GM23338 (cell line): ENCODE results near the gene TSPAN5. TPM values are rescaled to one million over a fixed set of nuclear protein-coding genes. Genes with fewer than 3 reads are reported as not detected.

ENCODE experiments used
- ATAC-seq: fragments of 200-7000 bp; cut with Tn5 transposase; 3 replicates; pipeline ENCODE4 v1.9.1; 2020
- DNase-seq: peaks from one replicate; pipeline ENCODE4 v3.0.0-alpha.2; 2015; ENCODE audit warnings: low spot score
- H2AFZ ChIP-seq: fragments of 200-600 bp; sonication (generic); 2 replicates; pipeline ENCODE4 v1.8.0; 2016; ENCODE audit warnings: antibody characterized with exemption, mild to moderate bottlenecking, moderate library complexity
- H3F3A ChIP-seq: fragments of 200-600 bp; sonication (generic); replicated peaks from 2 replicates; pipeline ENCODE4 v1.8.0; 2017; ENCODE audit warnings: antibody characterized with exemption, mixed run types, low read depth
- H3K27ac ChIP-seq: fragments of 200-600 bp; sonication (generic); 2 replicates; pipeline ENCODE4 v1.6.1; 2016; ENCODE audit warnings: low read depth
- H3K27me3 ChIP-seq: fragments of 200-600 bp; sonication (generic); 2 replicates; pipeline ENCODE4 v1.8.0; 2016; ENCODE audit warnings: mild to moderate bottlenecking, mixed run types, moderate library complexity; ENCODE audit not compliant: insufficient read depth
- H3K36me3 ChIP-seq: fragments of 200-600 bp; sonication (generic); 2 replicates; pipeline ENCODE4 v1.8.0; 2016; ENCODE audit warnings: mild to moderate bottlenecking; ENCODE audit not compliant: insufficient read depth
- H3K4me1 ChIP-seq: fragments of 200-600 bp; sonication (generic); 2 replicates; pipeline ENCODE4 v1.8.0; 2016; ENCODE audit warnings: mild to moderate bottlenecking, moderate library complexity; ENCODE audit not compliant: insufficient read depth
- H3K4me2 ChIP-seq: fragments of 200-600 bp; sonication (generic); 2 replicates; pipeline ENCODE4 v1.7.1; 2017; ENCODE audit warnings: mixed run types
- H3K4me3 ChIP-seq: fragments of 200-600 bp; sonication (generic); 2 replicates; pipeline ENCODE4 v1.6.1; 2016; ENCODE audit warnings: mixed run types
- H3K79me2 ChIP-seq: fragments of 200-600 bp; sonication (generic); replicated peaks from 2 replicates; pipeline ENCODE4 v1.8.0; 2017; ENCODE audit warnings: mild to moderate bottlenecking; ENCODE audit not compliant: insufficient read depth
- H3K9me2 ChIP-seq: fragments of 200-600 bp; sonication (generic); 2 replicates; pipeline ENCODE4 v1.8.0; 2017; ENCODE audit not compliant: insufficient read depth
- H4K20me1 ChIP-seq: fragments of 200-600 bp; sonication (generic); replicated peaks from 2 replicates; pipeline ENCODE4 v1.8.0; 2017; ENCODE audit warnings: mild to moderate bottlenecking; ENCODE audit not compliant: insufficient read depth
- H3K27ac Mint-ChIP-seq: 2 replicates; pipeline ENCODE4 v1.8.0; 2020; ENCODE audit warnings: inconsistent platforms, mild to moderate bottlenecking, moderate library complexity, mixed read lengths
- H3K27me3 Mint-ChIP-seq: 3 replicates; pipeline ENCODE4 v1.8.0; 2022; ENCODE audit warnings: low read depth, mild to moderate bottlenecking, moderate library complexity, mixed read lengths, inconsistent platforms; ENCODE audit not compliant: insufficient read depth, poor library complexity
- H3K36me3 Mint-ChIP-seq: 3 replicates; pipeline ENCODE4 v1.8.0; 2021; ENCODE audit warnings: low read depth, mild to moderate bottlenecking, inconsistent platforms, moderate library complexity, mixed read lengths
- H3K4me1 Mint-ChIP-seq: 3 replicates; pipeline ENCODE4 v1.8.0; 2020; ENCODE audit warnings: mild to moderate bottlenecking, inconsistent platforms, mixed read lengths
- H3K4me3 Mint-ChIP-seq: 3 replicates; pipeline ENCODE4 v1.8.0; 2021; ENCODE audit warnings: moderate library complexity, mild to moderate bottlenecking, inconsistent platforms, mixed read lengths
- H3K9me3 Mint-ChIP-seq: 3 replicates; pipeline ENCODE4 v1.8.0; 2020; ENCODE audit warnings: moderate library complexity, mild to moderate bottlenecking, inconsistent platforms, mixed read lengths
- CREB1 ChIP-seq: fragments of 250-450 bp; sonication (Bioruptor Pico); IDR thresholded peaks from 2 replicates; pipeline ENCODE4 v1.5.0; 2020; ENCODE audit warnings: low read depth, mild to moderate bottlenecking, moderate library complexity
- ETS1 ChIP-seq: IDR thresholded peaks from 2 replicates; pipeline ENCODE4 v1.6.1; 2016; ENCODE audit warnings: antibody characterized with exemption
- NANOG ChIP-seq: IDR thresholded peaks from 2 replicates; pipeline ENCODE4 v1.6.1; 2016; ENCODE audit warnings: antibody characterized with exemption, borderline replicate concordance
- STAT1 ChIP-seq: IDR thresholded peaks from one replicate; pipeline ENCODE4 v1.6.1; 2016; ENCODE audit warnings: antibody characterized with exemption; ENCODE audit not compliant: unreplicated experiment
- ZNF114 ChIP-seq: fragments of 250-450 bp; sonication (Bioruptor Pico); IDR thresholded peaks from 2 replicates; pipeline ENCODE4 v1.5.0; 2020; ENCODE audit warnings: mild to moderate bottlenecking, moderate library complexity
- ZNF331 ChIP-seq: fragments of 250-450 bp; sonication (Bioruptor Pico); IDR thresholded peaks from 2 replicates; pipeline ENCODE4 v1.5.0; 2020; ENCODE audit warnings: low read depth, mild to moderate bottlenecking, moderate library complexity
- polyA plus RNA-seq: library from polyadenylated mRNA; unstranded; fragments of >200 nt; fragmentation: Nextera tagmentation; extraction: Ambion mirVana; gene quantifications from 2 replicates; pipeline ENCODE4 v1.2.1, GENCODE V29; 2016
- total RNA-seq: library from RNA; depleted of rRNA; stranded (reverse); fragments of >200 nt; shearing (Covaris generic); gene quantifications from 2 replicates; pipeline ENCODE4 v1.2.3, GENCODE V29; 2014
- TF ChIP-seq, protein P1 (sequence below), 2 experiments: fragments of 200-600 bp in 1 of 2; sonication (generic) in 1 of 2; conservative IDR thresholded peaks; 2 replicates each; pipeline versions ENCODE4 v1.5.1 to v1.6.1; 2016 to 2017; ENCODE audit warnings: antibody characterized with exemption in 2 of 2, low read depth in 2 of 2, mild to moderate bottlenecking in 2 of 2, moderate library complexity in 1 of 2
- TF ChIP-seq, protein P2 (sequence below): fragments of 250-450 bp; sonication (Bioruptor Pico); IDR thresholded peaks from 2 replicates; pipeline ENCODE4 v1.5.0; 2020; ENCODE audit warnings: mild to moderate bottlenecking, moderate library complexity

Gene TSPAN5
- total and polyA plus RNA-seq, 2 experiments from 2014 or later, result 18.6 to 21.5 TPM

DNA sequence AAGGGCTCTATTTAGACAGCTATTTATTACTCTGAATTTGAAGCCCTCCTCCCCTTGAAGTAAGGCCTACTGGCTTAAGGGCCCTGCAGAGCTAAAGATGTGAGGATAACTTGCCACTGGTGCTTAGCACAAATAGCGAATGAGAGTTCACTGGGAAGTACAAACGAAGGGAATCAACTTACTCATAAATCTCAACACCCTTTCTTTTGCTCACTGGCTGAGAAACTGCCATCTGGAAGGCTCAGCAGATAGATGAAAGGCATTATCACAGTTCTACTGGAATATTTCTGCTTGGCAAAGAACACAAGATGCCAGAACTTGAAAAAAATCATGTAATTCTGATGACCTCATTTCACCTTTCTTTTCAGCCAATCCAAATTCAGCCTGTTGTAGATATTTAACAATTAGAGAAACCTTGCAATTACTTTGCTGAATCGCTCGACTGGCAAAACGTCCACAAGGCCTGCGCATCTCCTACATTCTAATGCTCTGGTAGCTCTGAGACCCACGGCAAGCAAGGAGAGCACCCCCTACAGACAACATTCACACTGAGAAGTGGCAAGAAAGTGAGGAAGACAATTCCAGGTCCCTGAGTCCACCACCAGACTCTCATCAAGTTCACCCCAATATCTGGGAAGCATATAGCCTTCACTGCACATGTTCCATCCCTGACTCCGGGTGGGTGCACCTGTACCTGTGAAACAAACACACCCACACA lies 27.5 kb downstream of the TSPAN5 start:
- H3K27me3 Mint-ChIP-seq, result peaks cover 6% of the 10 kb centered on the region
- Histone ChIP-seq H2AFZ (no peak overlapping the region), H3K4me3 (no peak overlapping the region), H3K27me3 (no peaks in the 10 kb centered on the region), H3F3A (no peaks in the 10 kb centered on the region), H4K20me1 (no peaks in the 10 kb centered on the region), H3K4me2 (no peak overlapping the region), H3K27ac (no peak overlapping the region), H3K79me2 (peaks cover 82% of the 10 kb centered on the region), H3K9me2 (no peaks in the 10 kb centered on the region), H3K4me1 (peaks cover 18% of the 10 kb centered on the region), H3K36me3 (no peaks in the 10 kb centered on the region)
- H3K36me3 Mint-ChIP-seq, result no peaks in the 10 kb centered on the region
- H3K27ac Mint-ChIP-seq, result no peak overlapping the region
- ATAC-seq (peak; percentile 75), DNase-seq (peak; percentile 45)
- peaks cover 40% of the 10 kb centered on the region for H3K4me1 Mint-ChIP-seq
- TF ChIP-seq, protein P1, sequence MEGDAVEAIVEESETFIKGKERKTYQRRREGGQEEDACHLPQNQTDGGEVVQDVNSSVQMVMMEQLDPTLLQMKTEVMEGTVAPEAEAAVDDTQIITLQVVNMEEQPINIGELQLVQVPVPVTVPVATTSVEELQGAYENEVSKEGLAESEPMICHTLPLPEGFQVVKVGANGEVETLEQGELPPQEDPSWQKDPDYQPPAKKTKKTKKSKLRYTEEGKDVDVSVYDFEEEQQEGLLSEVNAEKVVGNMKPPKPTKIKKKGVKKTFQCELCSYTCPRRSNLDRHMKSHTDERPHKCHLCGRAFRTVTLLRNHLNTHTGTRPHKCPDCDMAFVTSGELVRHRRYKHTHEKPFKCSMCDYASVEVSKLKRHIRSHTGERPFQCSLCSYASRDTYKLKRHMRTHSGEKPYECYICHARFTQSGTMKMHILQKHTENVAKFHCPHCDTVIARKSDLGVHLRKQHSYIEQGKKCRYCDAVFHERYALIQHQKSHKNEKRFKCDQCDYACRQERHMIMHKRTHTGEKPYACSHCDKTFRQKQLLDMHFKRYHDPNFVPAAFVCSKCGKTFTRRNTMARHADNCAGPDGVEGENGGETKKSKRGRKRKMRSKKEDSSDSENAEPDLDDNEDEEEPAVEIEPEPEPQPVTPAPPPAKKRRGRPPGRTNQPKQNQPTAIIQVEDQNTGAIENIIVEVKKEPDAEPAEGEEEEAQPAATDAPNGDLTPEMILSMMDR (conservative IDR thresholded peaks at IDR 0.05; ENCODE audit: low read depth in 2 of 2), result peak; percentile 46 to 77
- no peak for TF ChIP-seq ZNF331 (CRISPR knock-in tag)
- H3K4me3 Mint-ChIP-seq, result no peak overlapping the region
- H3K9me3 Mint-ChIP-seq, result no peaks in the 10 kb centered on the region

DNA sequence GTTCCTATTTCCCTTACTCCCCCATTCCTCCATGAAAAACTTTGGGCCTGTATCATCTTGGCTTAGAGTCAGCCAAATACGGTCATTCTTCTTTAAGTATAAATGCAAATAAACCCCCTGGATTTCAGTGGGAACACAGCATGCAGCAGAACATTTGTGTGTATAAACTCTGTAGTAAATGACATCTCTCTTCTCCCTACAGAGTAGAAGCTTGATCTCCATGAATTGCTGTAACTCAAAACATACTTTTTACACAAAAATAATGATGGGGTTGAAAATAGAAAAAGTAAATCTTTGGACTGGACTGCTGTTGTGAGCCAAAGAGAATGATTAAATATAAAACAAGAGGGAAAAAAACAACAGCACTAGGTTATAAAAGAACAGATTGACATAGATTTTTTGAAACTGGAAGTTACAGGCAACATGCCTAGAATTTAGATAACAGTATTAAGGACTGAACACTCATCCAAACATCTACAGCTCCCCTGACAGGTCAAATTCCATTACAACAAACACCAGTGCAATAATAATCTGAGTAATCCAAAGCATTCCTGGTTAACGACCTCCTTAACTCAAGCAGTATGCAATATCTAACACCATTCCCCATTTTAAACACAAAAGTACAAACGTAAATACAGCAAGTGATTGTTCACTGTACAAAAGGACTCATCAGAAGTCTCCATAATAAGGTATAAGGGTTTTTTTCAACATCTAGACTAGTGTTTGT lies 30.7 kb downstream of the TSPAN5 start:
- ATAC-seq (no peak), DNase-seq (no peak)
- no peak for TF ChIP-seq STAT1
- TF ChIP-seq CREB1, result no peak
- no peak for TF ChIP-seq ETS1
- no peak for TF ChIP-seq NANOG
- TF ChIP-seq, protein P2, sequence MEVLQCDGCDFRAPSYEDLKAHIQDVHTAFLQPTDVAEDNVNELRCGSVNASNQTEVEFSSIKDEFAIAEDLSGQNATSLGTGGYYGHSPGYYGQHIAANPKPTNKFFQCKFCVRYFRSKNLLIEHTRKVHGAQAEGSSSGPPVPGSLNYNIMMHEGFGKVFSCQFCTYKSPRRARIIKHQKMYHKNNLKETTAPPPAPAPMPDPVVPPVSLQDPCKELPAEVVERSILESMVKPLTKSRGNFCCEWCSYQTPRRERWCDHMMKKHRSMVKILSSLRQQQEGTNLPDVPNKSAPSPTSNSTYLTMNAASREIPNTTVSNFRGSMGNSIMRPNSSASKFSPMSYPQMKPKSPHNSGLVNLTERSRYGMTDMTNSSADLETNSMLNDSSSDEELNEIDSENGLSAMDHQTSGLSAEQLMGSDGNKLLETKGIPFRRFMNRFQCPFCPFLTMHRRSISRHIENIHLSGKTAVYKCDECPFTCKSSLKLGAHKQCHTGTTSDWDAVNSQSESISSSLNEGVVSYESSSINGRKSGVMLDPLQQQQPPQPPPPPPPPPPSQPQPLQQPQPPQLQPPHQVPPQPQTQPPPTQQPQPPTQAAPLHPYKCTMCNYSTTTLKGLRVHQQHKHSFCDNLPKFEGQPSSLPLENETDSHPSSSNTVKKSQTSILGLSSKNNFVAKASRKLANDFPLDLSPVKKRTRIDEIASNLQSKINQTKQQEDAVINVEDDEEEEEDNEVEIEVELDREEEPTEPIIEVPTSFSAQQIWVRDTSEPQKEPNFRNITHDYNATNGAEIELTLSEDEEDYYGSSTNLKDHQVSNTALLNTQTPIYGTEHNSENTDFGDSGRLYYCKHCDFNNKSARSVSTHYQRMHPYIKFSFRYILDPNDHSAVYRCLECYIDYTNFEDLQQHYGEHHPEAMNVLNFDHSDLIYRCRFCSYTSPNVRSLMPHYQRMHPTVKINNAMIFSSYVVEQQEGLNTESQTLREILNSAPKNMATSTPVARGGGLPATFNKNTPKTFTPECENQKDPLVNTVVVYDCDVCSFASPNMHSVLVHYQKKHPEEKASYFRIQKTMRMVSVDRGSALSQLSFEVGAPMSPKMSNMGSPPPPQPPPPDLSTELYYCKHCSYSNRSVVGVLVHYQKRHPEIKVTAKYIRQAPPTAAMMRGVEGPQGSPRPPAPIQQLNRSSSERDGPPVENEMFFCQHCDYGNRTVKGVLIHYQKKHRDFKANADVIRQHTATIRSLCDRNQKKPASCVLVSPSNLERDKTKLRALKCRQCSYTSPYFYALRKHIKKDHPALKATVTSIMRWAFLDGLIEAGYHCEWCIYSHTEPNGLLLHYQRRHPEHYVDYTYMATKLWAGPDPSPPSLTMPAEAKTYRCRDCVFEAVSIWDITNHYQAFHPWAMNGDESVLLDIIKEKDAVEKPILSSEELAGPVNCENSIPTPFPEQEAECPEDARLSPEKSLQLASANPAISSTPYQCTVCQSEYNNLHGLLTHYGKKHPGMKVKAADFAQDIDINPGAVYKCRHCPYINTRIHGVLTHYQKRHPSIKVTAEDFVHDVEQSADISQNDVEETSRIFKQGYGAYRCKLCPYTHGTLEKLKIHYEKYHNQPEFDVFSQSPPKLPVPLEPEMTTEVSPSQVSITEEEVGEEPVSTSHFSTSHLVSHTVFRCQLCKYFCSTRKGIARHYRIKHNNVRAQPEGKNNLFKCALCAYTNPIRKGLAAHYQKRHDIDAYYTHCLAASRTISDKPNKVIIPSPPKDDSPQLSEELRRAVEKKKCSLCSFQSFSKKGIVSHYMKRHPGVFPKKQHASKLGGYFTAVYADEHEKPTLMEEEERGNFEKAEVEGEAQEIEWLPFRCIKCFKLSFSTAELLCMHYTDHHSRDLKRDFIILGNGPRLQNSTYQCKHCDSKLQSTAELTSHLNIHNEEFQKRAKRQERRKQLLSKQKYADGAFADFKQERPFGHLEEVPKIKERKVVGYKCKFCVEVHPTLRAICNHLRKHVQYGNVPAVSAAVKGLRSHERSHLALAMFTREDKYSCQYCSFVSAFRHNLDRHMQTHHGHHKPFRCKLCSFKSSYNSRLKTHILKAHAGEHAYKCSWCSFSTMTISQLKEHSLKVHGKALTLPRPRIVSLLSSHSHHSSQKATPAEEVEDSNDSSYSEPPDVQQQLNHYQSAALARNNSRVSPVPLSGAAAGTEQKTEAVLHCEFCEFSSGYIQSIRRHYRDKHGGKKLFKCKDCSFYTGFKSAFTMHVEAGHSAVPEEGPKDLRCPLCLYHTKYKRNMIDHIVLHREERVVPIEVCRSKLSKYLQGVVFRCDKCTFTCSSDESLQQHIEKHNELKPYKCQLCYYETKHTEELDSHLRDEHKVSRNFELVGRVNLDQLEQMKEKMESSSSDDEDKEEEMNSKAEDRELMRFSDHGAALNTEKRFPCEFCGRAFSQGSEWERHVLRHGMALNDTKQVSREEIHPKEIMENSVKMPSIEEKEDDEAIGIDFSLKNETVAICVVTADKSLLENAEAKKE (CRISPR knock-in tag), result no peak
- no peak for TF ChIP-seq ZNF114
- no peaks in the 10 kb centered on the region for H4K20me1 ChIP-seq
- H3K27me3 ChIP-seq, result no peaks in the 10 kb centered on the region
- H3K4me3 ChIP-seq, result no peak overlapping the region
- H3K4me1 Mint-ChIP-seq, result peaks cover 55% of the 10 kb centered on the region
- no peaks in the 10 kb centered on the region for H3F3A ChIP-seq
- H2AFZ ChIP-seq, result no peak overlapping the region
- peaks cover 68% of the 10 kb centered on the region for H3K79me2 ChIP-seq
- peaks cover 6% of the 10 kb centered on the region for H3K27me3 Mint-ChIP-seq
- no peak overlapping the region for H3K4me2 ChIP-seq
- no peaks in the 10 kb centered on the region for H3K36me3 Mint-ChIP-seq
- H3K27ac ChIP-seq, result no peak overlapping the region
- no peaks in the 10 kb centered on the region for H3K9me3 Mint-ChIP-seq
- no peaks in the 10 kb centered on the region for H3K9me2 ChIP-seq
- no peaks in the 10 kb centered on the region for H3K36me3 ChIP-seq
- H3K4me1 ChIP-seq, result peaks cover 31% of the 10 kb centered on the region
- no peak overlapping the region for H3K4me3 Mint-ChIP-seq
- no peak overlapping the region; the same call in 1 of the 2 replicates for H3K27ac Mint-ChIP-seq
